GM23338 (cell line): ENCODE measurements around the gene TTC21B. TPM values are rescaled to one million over a fixed set of nuclear protein-coding genes. Genes with fewer than 3 reads are reported as not detected.

Source experiments
- ATAC-seq: fragments of 200-7000 bp; cut with Tn5 transposase; 3 replicates; pipeline ENCODE4 v1.9.1; 2020
- DNase-seq: peaks from one replicate; pipeline ENCODE4 v3.0.0-alpha.2; 2015; ENCODE audit warnings: low spot score
- H2AFZ ChIP-seq: fragments of 200-600 bp; sonication (generic); 2 replicates; pipeline ENCODE4 v1.8.0; 2016; ENCODE audit warnings: antibody characterized with exemption, mild to moderate bottlenecking, moderate library complexity
- H3F3A ChIP-seq: fragments of 200-600 bp; sonication (generic); replicated peaks from 2 replicates; pipeline ENCODE4 v1.8.0; 2017; ENCODE audit warnings: antibody characterized with exemption, mixed run types, low read depth
- H3K27ac ChIP-seq: fragments of 200-600 bp; sonication (generic); 2 replicates; pipeline ENCODE4 v1.6.1; 2016; ENCODE audit warnings: low read depth
- H3K27me3 ChIP-seq: fragments of 200-600 bp; sonication (generic); 2 replicates; pipeline ENCODE4 v1.8.0; 2016; ENCODE audit warnings: mild to moderate bottlenecking, mixed run types, moderate library complexity; ENCODE audit not compliant: insufficient read depth
- H3K36me3 ChIP-seq: fragments of 200-600 bp; sonication (generic); 2 replicates; pipeline ENCODE4 v1.8.0; 2016; ENCODE audit warnings: mild to moderate bottlenecking; ENCODE audit not compliant: insufficient read depth
- H3K4me1 ChIP-seq: fragments of 200-600 bp; sonication (generic); 2 replicates; pipeline ENCODE4 v1.8.0; 2016; ENCODE audit warnings: mild to moderate bottlenecking, moderate library complexity; ENCODE audit not compliant: insufficient read depth
- H3K4me2 ChIP-seq: fragments of 200-600 bp; sonication (generic); 2 replicates; pipeline ENCODE4 v1.7.1; 2017; ENCODE audit warnings: mixed run types
- H3K4me3 ChIP-seq: fragments of 200-600 bp; sonication (generic); 2 replicates; pipeline ENCODE4 v1.6.1; 2016; ENCODE audit warnings: mixed run types
- H3K79me2 ChIP-seq: fragments of 200-600 bp; sonication (generic); replicated peaks from 2 replicates; pipeline ENCODE4 v1.8.0; 2017; ENCODE audit warnings: mild to moderate bottlenecking; ENCODE audit not compliant: insufficient read depth
- H3K9me2 ChIP-seq: fragments of 200-600 bp; sonication (generic); 2 replicates; pipeline ENCODE4 v1.8.0; 2017; ENCODE audit not compliant: insufficient read depth
- H4K20me1 ChIP-seq: fragments of 200-600 bp; sonication (generic); replicated peaks from 2 replicates; pipeline ENCODE4 v1.8.0; 2017; ENCODE audit warnings: mild to moderate bottlenecking; ENCODE audit not compliant: insufficient read depth
- H3K27ac Mint-ChIP-seq: 2 replicates; pipeline ENCODE4 v1.8.0; 2020; ENCODE audit warnings: inconsistent platforms, mild to moderate bottlenecking, moderate library complexity, mixed read lengths
- H3K27me3 Mint-ChIP-seq: 3 replicates; pipeline ENCODE4 v1.8.0; 2022; ENCODE audit warnings: low read depth, mild to moderate bottlenecking, moderate library complexity, mixed read lengths, inconsistent platforms; ENCODE audit not compliant: insufficient read depth, poor library complexity
- H3K36me3 Mint-ChIP-seq: 3 replicates; pipeline ENCODE4 v1.8.0; 2021; ENCODE audit warnings: low read depth, mild to moderate bottlenecking, inconsistent platforms, moderate library complexity, mixed read lengths
- H3K4me1 Mint-ChIP-seq: 3 replicates; pipeline ENCODE4 v1.8.0; 2020; ENCODE audit warnings: mild to moderate bottlenecking, inconsistent platforms, mixed read lengths
- H3K4me3 Mint-ChIP-seq: 3 replicates; pipeline ENCODE4 v1.8.0; 2021; ENCODE audit warnings: moderate library complexity, mild to moderate bottlenecking, inconsistent platforms, mixed read lengths
- H3K9me3 Mint-ChIP-seq: 3 replicates; pipeline ENCODE4 v1.8.0; 2020; ENCODE audit warnings: moderate library complexity, mild to moderate bottlenecking, inconsistent platforms, mixed read lengths
- CREB1 ChIP-seq: fragments of 250-450 bp; sonication (Bioruptor Pico); IDR thresholded peaks from 2 replicates; pipeline ENCODE4 v1.5.0; 2020; ENCODE audit warnings: low read depth, mild to moderate bottlenecking, moderate library complexity
- CTCF ChIP-seq, 2 experiments: fragments of 200-600 bp in 1 of 2; sonication (generic) in 1 of 2; conservative IDR thresholded peaks; 2 replicates each; pipeline versions ENCODE4 v1.5.1 to v1.6.1; 2016 to 2017; ENCODE audit warnings: antibody characterized with exemption in 2 of 2, low read depth in 2 of 2, mild to moderate bottlenecking in 2 of 2, moderate library complexity in 1 of 2
- ETS1 ChIP-seq: IDR thresholded peaks from 2 replicates; pipeline ENCODE4 v1.6.1; 2016; ENCODE audit warnings: antibody characterized with exemption
- EZH2 ChIP-seq: fragments of 200-600 bp; sonication (generic); IDR thresholded peaks from one replicate; pipeline ENCODE4 v1.8.0; 2017; ENCODE audit warnings: antibody characterized with exemption, mild to moderate bottlenecking, low read depth; ENCODE audit not compliant: unreplicated experiment
- EZH2phosphoT487 ChIP-seq: fragments of 200-600 bp; sonication (generic); IDR thresholded peaks from one replicate; pipeline ENCODE4 v1.8.1; 2018; ENCODE audit warnings: antibody characterized with exemption; ENCODE audit not compliant: unreplicated experiment
- JUNB ChIP-seq: IDR thresholded peaks from one replicate; pipeline ENCODE4 v1.6.1; 2016; ENCODE audit warnings: antibody characterized with exemption; ENCODE audit not compliant: unreplicated experiment
- NANOG ChIP-seq: IDR thresholded peaks from 2 replicates; pipeline ENCODE4 v1.6.1; 2016; ENCODE audit warnings: antibody characterized with exemption, borderline replicate concordance
- POLR2AphosphoS5 ChIP-seq: IDR thresholded peaks from 2 replicates; pipeline ENCODE4 v1.6.1; 2016; ENCODE audit warnings: antibody characterized with exemption, low read depth
- REST ChIP-seq: IDR thresholded peaks from one replicate; pipeline ENCODE4 v1.6.1; 2018; ENCODE audit warnings: antibody characterized with exemption; ENCODE audit not compliant: unreplicated experiment
- STAT1 ChIP-seq: IDR thresholded peaks from one replicate; pipeline ENCODE4 v1.6.1; 2016; ENCODE audit warnings: antibody characterized with exemption; ENCODE audit not compliant: unreplicated experiment
- ZNF114 ChIP-seq: fragments of 250-450 bp; sonication (Bioruptor Pico); IDR thresholded peaks from 2 replicates; pipeline ENCODE4 v1.5.0; 2020; ENCODE audit warnings: mild to moderate bottlenecking, moderate library complexity
- ZNF331 ChIP-seq: fragments of 250-450 bp; sonication (Bioruptor Pico); IDR thresholded peaks from 2 replicates; pipeline ENCODE4 v1.5.0; 2020; ENCODE audit warnings: low read depth, mild to moderate bottlenecking, moderate library complexity
- ZNF462 ChIP-seq: fragments of 250-450 bp; sonication (Bioruptor Pico); IDR thresholded peaks from 2 replicates; pipeline ENCODE4 v1.5.0; 2020; ENCODE audit warnings: mild to moderate bottlenecking, moderate library complexity
- polyA plus RNA-seq: library from polyadenylated mRNA; unstranded; fragments of >200 nt; fragmentation: Nextera tagmentation; extraction: Ambion mirVana; gene quantifications from 2 replicates; pipeline ENCODE4 v1.2.1, GENCODE V29; 2016
- total RNA-seq: library from RNA; depleted of rRNA; stranded (reverse); fragments of >200 nt; shearing (Covaris generic); gene quantifications from 2 replicates; pipeline ENCODE4 v1.2.3, GENCODE V29; 2014

The TTC21B gene
- total and polyA plus RNA-seq, 2 experiments from 2014 or later, result 10.1 to 32.8 TPM

GRCh38 chr2:165902934-165903333 lies 50.6 kb downstream of the TTC21B start:
- Histone ChIP-seq H3K27ac (no peak overlapping the region), H3K36me3 (peaks cover 15% of the 10 kb centered on the region), H3K4me3 (no peak overlapping the region), H3K4me2 (no peak overlapping the region), H2AFZ (no peak overlapping the region), H3F3A (no peaks in the 10 kb centered on the region), H3K27me3 (no peaks in the 10 kb centered on the region), H3K9me2 (no peaks in the 10 kb centered on the region), H4K20me1 (no peaks in the 10 kb centered on the region), H3K4me1 (no peaks in the 10 kb centered on the region), H3K79me2 (no peaks in the 10 kb centered on the region)
- Mint-ChIP-seq H3K36me3 (peaks cover 9% of the 10 kb centered on the region; the same call in 2 of the 3 replicates), H3K9me3 (no peaks in the 10 kb centered on the region), H3K27ac (no peak overlapping the region), H3K4me1 (no peaks in the 10 kb centered on the region), H3K4me3 (no peak overlapping the region), H3K27me3 (no peaks in the 10 kb centered on the region)
- ATAC-seq (no peak), DNase-seq (no peak)
- no peak for TF ChIP-seq STAT1
- no peak for TF ChIP-seq EZH2phosphoT487
- TF ChIP-seq ZNF331, result no peak
- no peak for TF ChIP-seq EZH2
- TF ChIP-seq NANOG, result no peak
- no peak for TF ChIP-seq REST
- no peak for TF ChIP-seq ETS1
- TF ChIP-seq ZNF462 (CRISPR knock-in tag), result no peak
- no peak for TF ChIP-seq JUNB
- TF ChIP-seq CREB1, result no peak
- TF ChIP-seq ZNF114 (CRISPR knock-in tag), result no peak
- no peak for TF ChIP-seq POLR2AphosphoS5
- TF ChIP-seq CTCF (conservative IDR thresholded peaks at IDR 0.05; ENCODE audit: low read depth in 2 of 2), result no peak
